ENCODE results near the gene GDF9.

Gene GDF9

GRCh38 chr5:132820162-132820754 is 46.0 kb downstream of the GDF9 start:
- peak; percentile 92 for DNase-seq (ENCODE audit: low spot score)

GRCh38 chr5:132819468-132819867 is 46.8 kb downstream of the GDF9 start:
- DNase-seq (ENCODE audit: low spot score), result no peak

- no peak for DNase-seq (ENCODE audit: low spot score)
Measured at GRCh38 chr5:132817011-132817410, 49.3 kb downstream of the GDF9 start.

GRCh38 chr5:132816554-132816953 is 49.7 kb downstream of the GDF9 start:
- no peak for DNase-seq (ENCODE audit: low spot score)

GRCh38 chr5:132816083-132816482 is 50.2 kb downstream of the GDF9 start:
- no peak for DNase-seq (ENCODE audit: low spot score)

- no peak for DNase-seq (ENCODE audit: low spot score)
Measured at GRCh38 chr5:132815454-132815853, 50.8 kb downstream of the GDF9 start.

- no peak for DNase-seq (ENCODE audit: low spot score)
Measured at GRCh38 chr5:132814503-132815294, 51.6 kb downstream of the GDF9 start.

GRCh38 chr5:132813599-132814502 is 52.4 kb downstream of the GDF9 start:
- DNase-seq (ENCODE audit: low spot score), result no peak

- DNase-seq (ENCODE audit: low spot score), result no peak
Measured at GRCh38 chr5:132812781-132813598, 53.3 kb downstream of the GDF9 start, which contains the start of gene SOWAHA. SOWAHA (plus strand) TSS chr5:132813302; CDS start chr5:132813622, 320 bp downstream.

- DNase-seq (ENCODE audit: low spot score), result no peak
Measured at GRCh38 chr5:132812123-132812765, 54.0 kb downstream of the GDF9 start.

All from kidney capillary endothelial cell (primary cell).